ENCODE results near the gene RPS27L.
"Not testable (repeated sequence)": the region's sequence is repeated elsewhere in the genome, so short reads cannot be mapped to it uniquely, and the experiment has no call there.

The RPS27L gene

DNA sequence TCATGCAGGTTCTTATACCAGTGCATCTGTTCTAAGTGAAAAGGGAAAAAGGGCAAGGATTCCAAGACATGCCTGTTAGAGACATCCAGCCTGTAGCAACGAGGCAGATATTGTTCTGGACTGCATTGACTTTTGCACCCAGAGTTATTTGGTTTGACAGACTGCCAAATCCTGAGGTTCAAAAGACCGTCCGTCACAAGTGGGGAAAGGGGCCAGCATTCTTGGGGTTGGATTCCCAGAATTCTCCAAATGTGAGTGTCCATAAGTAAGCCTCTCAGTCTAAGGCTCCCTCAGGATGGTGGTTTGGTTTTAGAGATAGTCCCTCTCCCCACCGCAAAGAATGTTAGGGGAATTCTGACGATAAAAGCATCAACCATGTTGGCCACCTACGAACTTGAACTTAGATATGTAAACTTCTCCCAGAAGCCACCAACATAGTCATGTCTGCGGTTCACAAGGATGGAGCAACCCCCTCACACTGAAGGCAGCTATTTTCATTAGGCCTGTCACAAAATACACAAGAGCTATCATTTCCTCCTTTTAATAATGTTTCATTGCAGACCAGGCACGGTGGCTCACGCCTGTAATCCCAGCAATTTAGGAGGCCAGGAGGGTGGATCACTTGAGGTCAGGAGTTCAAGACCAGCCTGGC, 49.3 kb downstream of the RPS27L start:
- Histone ChIP-seq H3K9me3 (ENCODE audit: severe bottlenecking) (no peaks in the 10 kb centered on the region), H3K4me1 (ENCODE audit: insufficient read depth, poor library complexity, severe bottlenecking) (peaks cover 8% of the 10 kb centered on the region), H3K4me3 (ENCODE audit: severe bottlenecking) (no peak overlapping the region), H3K27ac (ENCODE audit: poor library complexity, severe bottlenecking) (peak overlapping the region; percentile 50), H3K27me3 (ENCODE audit: insufficient read depth, poor library complexity, severe bottlenecking) (no peaks in the 10 kb centered on the region), H3K36me3 (ENCODE audit: low read depth) (no peaks in the 10 kb centered on the region)
- DNase-seq (ENCODE audit: low spot score): no peak
- TF ChIP-seq, protein P1, sequence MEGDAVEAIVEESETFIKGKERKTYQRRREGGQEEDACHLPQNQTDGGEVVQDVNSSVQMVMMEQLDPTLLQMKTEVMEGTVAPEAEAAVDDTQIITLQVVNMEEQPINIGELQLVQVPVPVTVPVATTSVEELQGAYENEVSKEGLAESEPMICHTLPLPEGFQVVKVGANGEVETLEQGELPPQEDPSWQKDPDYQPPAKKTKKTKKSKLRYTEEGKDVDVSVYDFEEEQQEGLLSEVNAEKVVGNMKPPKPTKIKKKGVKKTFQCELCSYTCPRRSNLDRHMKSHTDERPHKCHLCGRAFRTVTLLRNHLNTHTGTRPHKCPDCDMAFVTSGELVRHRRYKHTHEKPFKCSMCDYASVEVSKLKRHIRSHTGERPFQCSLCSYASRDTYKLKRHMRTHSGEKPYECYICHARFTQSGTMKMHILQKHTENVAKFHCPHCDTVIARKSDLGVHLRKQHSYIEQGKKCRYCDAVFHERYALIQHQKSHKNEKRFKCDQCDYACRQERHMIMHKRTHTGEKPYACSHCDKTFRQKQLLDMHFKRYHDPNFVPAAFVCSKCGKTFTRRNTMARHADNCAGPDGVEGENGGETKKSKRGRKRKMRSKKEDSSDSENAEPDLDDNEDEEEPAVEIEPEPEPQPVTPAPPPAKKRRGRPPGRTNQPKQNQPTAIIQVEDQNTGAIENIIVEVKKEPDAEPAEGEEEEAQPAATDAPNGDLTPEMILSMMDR (IDR thresholded peaks at IDR 0.05; ENCODE audit: poor library complexity, severe bottlenecking): no peak
- peak; percentile 92 for ATAC-seq (ENCODE audit: low read depth)

DNA sequence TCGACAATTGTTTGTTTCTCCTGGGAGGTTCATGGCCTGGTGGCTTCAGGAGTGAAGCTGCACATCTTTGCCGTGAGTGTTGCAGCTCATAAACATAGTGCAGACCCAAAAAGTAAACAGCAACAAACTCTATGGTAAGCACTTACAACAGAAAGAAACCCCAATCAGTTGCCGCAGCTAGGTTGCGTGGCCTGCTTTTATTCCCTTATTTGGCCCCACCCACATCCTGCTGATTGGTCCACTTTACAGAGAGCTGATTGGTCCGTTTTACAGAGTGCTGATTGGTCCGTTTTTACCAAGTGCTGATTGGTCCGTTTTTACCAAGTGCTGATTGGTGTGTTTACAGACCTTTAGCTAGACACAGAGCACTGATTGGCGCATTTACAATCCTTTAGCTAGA, 51.9 kb downstream of the RPS27L start:
- not testable (repeated sequence) for H3K27ac ChIP-seq (ENCODE audit: poor library complexity, severe bottlenecking); ATAC-seq (ENCODE audit: low read depth); H3K9me3 ChIP-seq (ENCODE audit: severe bottlenecking); DNase-seq (ENCODE audit: low spot score); H3K4me3 ChIP-seq (ENCODE audit: severe bottlenecking); H3K36me3 ChIP-seq (ENCODE audit: low read depth); H3K27me3 ChIP-seq (ENCODE audit: insufficient read depth, poor library complexity, severe bottlenecking); H3K4me1 ChIP-seq (ENCODE audit: insufficient read depth, poor library complexity, severe bottlenecking)

DNA sequence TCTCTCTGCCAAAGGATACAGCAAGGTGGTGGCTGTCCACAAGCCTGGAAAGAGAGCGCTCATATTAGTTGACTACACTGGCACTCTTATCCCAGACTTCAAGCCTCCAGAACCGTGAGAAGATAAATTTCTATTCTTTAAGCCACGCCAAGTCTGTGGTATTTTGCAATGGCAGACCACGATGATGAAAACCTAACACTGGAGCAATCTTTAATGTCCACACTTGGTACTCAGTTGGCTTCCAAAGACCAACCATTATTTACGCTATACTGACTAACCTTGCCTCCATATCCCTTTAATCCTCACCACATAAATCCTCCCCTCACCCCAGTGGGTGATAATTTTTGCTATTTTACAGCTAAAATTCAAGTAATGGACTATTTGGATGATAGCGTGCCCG, 52.5 kb downstream of the RPS27L start:
- Histone ChIP-seq H3K27ac (ENCODE audit: poor library complexity, severe bottlenecking) (no peak overlapping the region), H3K9me3 (ENCODE audit: severe bottlenecking) (no peaks in the 10 kb centered on the region), H3K4me1 (ENCODE audit: insufficient read depth, poor library complexity, severe bottlenecking) (peaks cover 8% of the 10 kb centered on the region), H3K27me3 (ENCODE audit: insufficient read depth, poor library complexity, severe bottlenecking) (no peaks in the 10 kb centered on the region), H3K4me3 (ENCODE audit: severe bottlenecking) (no peak overlapping the region), H3K36me3 (ENCODE audit: low read depth) (no peaks in the 10 kb centered on the region)
- ATAC-seq (ENCODE audit: low read depth): no peak
- TF ChIP-seq, protein P1 (IDR thresholded peaks at IDR 0.05; ENCODE audit: poor library complexity, severe bottlenecking): no peak
- no peak for DNase-seq (ENCODE audit: low spot score)

DNA sequence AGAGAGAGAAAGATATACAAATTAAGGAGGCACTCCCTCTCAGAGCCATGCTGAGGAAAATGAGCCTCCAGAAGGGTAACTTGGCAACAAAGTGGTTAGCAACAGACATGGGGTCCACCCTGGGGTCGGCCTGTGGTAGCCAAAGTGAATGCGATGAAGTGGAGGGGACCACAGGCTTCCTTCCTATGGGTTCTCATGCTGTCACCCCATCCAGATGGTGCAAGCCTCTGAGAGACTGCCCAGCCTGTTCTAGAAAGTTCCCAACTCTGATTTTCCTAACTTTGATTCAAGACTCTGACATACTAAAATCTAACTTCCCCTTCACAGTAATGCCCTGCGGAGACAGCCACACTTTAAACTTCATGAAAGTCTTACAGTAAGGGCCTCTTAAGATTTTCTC, 53.9 kb downstream of the RPS27L start:
- Histone ChIP-seq H3K27ac (ENCODE audit: poor library complexity, severe bottlenecking) (no peak overlapping the region), H3K27me3 (ENCODE audit: insufficient read depth, poor library complexity, severe bottlenecking) (no peaks in the 10 kb centered on the region), H3K4me3 (ENCODE audit: severe bottlenecking) (no peak overlapping the region), H3K4me1 (ENCODE audit: insufficient read depth, poor library complexity, severe bottlenecking) (peaks cover 8% of the 10 kb centered on the region), H3K36me3 (ENCODE audit: low read depth) (no peaks in the 10 kb centered on the region), H3K9me3 (ENCODE audit: severe bottlenecking) (no peaks in the 10 kb centered on the region)
- ATAC-seq (ENCODE audit: low read depth): no peak
- TF ChIP-seq, protein P1 (IDR thresholded peaks at IDR 0.05; ENCODE audit: poor library complexity, severe bottlenecking): no peak
- no peak for DNase-seq (ENCODE audit: low spot score)

DNA sequence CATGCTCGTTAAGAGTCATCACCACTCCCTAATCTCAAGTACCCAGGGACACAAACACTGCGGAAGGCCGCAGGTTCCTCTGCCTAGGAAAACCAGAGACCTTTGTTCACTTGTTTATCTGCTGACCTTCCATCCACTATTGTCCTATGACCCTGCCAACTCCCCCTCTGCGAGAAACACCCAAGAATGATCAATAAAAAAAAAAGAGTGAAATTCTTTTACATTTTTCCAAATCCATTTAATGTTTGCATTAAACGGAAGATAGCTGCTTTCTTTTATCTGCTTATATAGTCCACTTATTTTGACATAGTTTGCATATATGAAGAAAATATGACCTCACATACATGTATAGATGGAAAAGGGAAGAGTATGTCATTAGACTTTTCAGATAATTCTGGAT, 57.7 kb downstream of the RPS27L start:
- not testable (repeated sequence) for ATAC-seq (ENCODE audit: low read depth); H3K27ac ChIP-seq (ENCODE audit: poor library complexity, severe bottlenecking); DNase-seq (ENCODE audit: low spot score)

DNA sequence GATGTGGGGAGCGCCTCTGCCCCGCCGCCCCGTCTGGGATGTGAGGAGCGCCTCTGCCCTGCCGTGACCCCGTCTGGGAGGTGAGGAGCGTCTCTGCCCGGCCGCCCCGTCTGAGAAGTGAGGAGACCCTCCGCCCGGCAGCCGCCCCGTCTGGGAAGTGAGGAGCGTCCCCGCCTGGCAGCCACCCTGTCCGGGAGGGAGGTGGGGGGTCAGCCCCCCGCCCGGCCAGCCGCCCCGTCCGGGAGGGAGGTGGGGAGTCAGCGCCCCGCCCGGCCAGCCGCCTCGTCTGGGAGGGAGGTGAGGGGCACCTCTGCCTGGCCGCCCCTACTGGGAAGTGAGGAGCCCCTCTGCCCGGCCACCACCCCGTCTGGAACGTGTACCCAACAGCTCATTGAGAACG, 58.4 kb downstream of the RPS27L start:
- DNase-seq (ENCODE audit: low spot score); H3K4me3 ChIP-seq (ENCODE audit: severe bottlenecking); H3K36me3 ChIP-seq (ENCODE audit: low read depth); H3K27ac ChIP-seq (ENCODE audit: poor library complexity, severe bottlenecking); ATAC-seq (ENCODE audit: low read depth); H3K9me3 ChIP-seq (ENCODE audit: severe bottlenecking); H3K27me3 ChIP-seq (ENCODE audit: insufficient read depth, poor library complexity, severe bottlenecking): not testable (repeated sequence)
- H3K4me1 ChIP-seq (ENCODE audit: insufficient read depth, poor library complexity, severe bottlenecking): peaks cover 11% of the 10 kb centered on the region

More for the DNA sequence above, 57.7 kb downstream of the RPS27L start:
- not testable (repeated sequence) for H3K27me3 ChIP-seq (ENCODE audit: insufficient read depth, poor library complexity, severe bottlenecking); H3K9me3 ChIP-seq (ENCODE audit: severe bottlenecking); H3K36me3 ChIP-seq (ENCODE audit: low read depth); H3K4me1 ChIP-seq (ENCODE audit: insufficient read depth, poor library complexity, severe bottlenecking); H3K4me3 ChIP-seq (ENCODE audit: severe bottlenecking)

Data from RWPE2 (cell line).